SHP77 treated with DMSO at 0.1 percent for 48 hours (cell line): ENCODE data around the gene WDR38.
A peak's percentile ranks its signal among the peaks of the same experiment; 100 is the strongest.
"Not testable (repeated sequence)": the region's sequence is repeated elsewhere in the genome, so short reads cannot be mapped to it uniquely, and the experiment has no call there.

Source experiments
- DNase-seq: peaks from one replicate; lab custom pipeline; 2025; lab: John Stamatoyannopoulos, UW

The WDR38 gene

GRCh38 chr9:124834591-124834990 lies 18.7 kb upstream of the WDR38 start:
- DNase-seq, result no peak

DNA sequence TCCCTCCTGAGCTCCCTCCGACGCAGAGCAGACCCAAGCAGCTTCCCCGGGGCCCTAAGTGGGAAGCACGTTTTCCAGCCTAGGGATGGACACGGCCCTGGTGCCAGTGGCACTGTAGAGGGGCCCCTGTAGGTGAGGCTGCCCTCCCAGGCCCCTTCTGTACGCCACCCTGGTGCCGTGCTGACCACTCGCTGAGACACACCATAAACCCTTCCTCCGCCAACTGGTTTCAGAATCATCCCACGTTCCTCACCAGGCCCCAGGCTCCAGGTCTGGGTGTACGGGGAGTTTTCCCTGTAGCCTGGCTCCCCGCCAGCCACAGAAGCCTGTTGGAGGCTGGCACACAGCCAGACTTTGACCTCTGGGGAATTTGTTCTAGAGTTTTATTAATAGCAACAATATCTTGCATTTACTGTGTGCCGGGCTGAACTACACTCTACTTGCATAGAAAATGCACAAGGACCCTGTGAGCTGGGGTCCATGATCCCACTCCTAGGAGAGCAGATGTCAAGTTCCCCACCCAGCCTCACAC lies 18.2 kb upstream of the WDR38 start:
- peak; percentile 72 for DNase-seq

- not testable (repeated sequence) for DNase-seq
These were observed 15.1 kb upstream of the WDR38 start for GRCh38 chr9:124838132-124838531.

DNA sequence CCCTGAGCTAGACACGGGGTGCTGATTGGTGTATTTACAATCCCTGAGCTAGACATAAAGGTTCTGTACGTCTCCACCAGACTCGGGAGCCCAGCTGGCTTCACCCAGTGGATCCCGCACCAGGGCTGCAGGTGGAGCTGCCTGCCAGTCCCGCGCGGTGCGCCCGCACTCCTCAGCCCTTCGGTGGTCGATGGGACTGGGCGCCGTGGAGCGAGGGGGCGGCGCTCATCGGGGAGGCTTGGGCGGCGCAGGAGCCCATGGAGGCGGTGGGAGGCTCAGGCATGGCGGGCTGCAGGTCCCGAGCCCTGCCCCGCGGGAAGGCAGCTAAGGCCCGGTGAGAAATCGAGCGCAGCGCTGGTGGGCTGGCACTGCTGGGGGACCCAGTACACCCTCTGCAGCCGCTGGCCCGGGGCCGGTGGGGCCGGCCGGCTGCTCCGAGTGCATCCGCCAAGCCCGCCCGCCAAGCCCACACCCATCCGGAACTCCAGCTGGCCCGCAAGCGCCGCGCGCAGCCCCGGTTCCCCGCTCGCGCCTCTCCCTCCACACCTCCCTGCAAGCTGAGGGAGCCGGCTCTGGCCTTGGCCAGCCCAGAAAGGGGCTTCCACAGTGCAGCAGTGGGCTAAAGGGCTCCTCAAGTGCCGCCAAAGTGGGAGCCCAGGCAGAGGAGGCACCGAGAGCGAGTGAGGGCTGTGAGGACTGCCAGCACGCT lies 14.5 kb upstream of the WDR38 start:
- not testable (repeated sequence) for DNase-seq

GRCh38 chr9:124839612-124840299 lies 13.5 kb upstream of the WDR38 start:
- DNase-seq, result peak; percentile 84

GRCh38 chr9:124840300-124840833 lies 12.9 kb upstream of the WDR38 start:
- DNase-seq, result no peak

GRCh38 chr9:124841075-124841821 lies 12.0 kb upstream of the WDR38 start:
- no peak for DNase-seq

- DNase-seq, result no peak
These were observed 9.7 kb upstream of the WDR38 start for GRCh38 chr9:124843456-124844034.

GRCh38 chr9:124844291-124844690 lies 9.0 kb upstream of the WDR38 start:
- no peak for DNase-seq

GRCh38 chr9:124846467-124846866 lies 6.8 kb upstream of the WDR38 start:
- not testable (repeated sequence) for DNase-seq

- no peak for DNase-seq
These were observed 6.3 kb upstream of the WDR38 start for GRCh38 chr9:124846969-124847368.

- DNase-seq, result no peak
These were observed 3.5 kb upstream of the WDR38 start for GRCh38 chr9:124849801-124850200.

DNA sequence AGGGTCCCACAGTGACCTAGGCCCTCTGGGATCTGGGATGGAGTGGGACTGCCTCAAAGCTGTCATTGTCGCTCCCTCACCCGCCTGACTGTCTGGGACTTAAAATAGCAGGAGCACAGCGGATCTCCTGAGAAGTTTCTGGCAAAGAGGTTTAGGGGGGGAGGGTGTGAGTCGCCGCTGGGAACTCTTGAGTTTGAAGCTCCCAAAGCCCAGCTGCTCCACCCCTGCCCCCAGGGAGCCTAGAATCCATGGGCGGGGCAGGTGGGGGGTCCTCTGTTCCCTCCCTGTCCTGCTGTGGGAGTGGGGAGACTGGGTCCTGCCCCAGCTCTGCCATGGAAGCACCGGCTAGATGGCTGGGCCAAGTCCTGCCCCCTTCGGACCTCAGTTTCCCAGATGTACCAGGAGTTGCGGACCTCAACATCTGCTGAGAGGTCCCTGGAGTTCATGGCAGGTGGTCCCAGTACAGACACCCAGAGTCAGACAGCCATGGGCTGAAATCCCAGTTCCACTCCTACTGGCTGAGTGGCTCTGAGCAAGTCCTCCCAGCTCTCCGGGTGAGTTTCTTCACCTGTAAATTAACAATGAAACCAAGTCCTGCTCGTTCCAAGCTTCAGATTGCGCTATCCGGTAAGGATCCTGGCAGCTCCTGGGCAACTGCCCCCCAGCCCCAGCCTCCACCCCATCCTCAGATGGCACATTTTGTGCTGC lies 985 bp upstream of the WDR38 start:
- no peak for DNase-seq

DNA sequence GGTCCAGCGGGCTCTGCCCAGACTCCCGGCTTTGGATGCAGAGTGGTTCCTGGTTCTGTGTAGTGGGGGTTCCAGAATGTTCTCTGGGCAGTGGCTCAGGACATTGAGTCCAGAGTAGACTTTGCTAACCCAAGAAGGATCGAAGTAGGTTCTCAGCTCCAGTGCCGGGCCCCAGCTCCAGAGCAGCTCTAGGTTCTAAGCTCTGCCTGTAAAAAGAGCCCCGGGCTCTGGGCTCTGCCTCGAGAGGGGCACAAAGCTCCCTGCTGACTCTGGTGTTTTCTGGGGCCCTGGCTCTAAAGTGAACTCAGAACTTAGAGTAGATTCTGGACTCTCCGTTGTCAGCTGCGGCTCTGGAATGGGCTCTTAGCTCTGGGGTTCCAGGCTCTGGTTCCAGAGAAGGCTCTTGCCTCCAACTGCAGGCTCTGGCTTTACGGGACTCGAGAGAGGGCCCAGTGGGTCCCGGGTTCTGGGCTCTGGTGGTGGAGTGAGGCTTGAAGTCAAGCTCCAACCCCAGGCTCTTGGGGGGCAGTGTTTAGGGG lies 414 bp downstream of the WDR38 start:
- no peak for DNase-seq

DNA sequence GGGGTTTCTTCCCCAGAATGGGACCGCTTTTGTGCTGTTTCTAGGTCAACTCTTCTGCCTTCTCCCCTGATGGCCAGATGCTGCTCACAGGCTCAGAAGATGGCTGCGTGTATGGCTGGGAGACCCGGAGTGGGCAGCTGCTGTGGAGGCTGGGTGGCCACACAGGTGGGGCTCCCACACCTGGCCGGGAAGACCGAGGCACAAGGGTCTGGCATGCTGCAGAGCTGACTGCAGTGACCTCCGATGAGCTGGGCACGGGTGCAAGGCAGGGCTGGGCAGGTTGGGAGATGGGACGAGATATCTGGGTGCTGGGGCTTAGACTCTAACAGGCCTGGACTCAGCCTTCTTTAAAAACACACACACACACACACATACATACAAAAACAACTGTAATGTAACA lies 901 bp downstream of the WDR38 start:
- DNase-seq, result no peak

- DNase-seq, result no peak
These were observed 1.6 kb downstream of the WDR38 start for GRCh38 chr9:124854822-124855221.

- DNase-seq, result no peak
These were observed 2.3 kb downstream of the WDR38 start for GRCh38 chr9:124855566-124855943.

DNA sequence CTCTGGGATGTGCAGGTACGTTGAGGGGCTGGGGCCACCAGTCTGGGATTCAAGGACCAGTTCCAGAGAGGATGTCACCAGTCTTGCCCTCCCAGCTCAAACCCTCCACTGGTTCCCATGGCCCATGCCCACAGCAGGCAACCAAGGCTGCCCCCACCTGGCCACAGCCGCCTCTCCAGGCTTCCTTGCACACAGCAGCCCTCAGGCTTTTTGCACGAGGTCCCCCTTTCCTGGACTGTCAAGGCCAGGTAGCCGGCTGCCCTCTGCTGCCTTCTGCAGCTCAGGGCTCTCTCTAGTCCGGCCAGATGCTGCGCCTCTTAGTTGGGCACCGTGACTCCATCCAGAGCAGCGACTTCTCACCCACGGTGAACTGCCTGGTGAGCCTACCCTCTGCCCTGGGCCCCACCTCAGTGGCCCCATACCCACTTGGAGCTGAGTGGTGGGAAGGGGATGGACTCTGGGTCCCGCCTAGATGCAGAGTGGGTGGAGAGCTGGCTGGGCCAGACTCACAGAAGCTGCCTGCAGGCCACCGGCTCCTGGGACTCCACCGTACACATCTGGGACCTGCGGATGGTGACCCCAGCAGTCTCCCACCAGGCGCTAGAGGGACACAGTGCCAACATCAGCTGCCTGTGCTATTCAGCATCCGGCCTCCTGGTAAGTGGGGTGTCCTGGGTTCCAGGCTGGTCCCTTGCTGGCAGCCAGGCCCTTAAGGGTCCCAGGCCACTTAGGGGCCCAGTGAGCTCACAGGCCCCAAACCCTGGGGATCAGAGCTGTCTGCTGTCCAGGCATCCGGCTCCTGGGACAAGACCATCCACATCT lies 2.9 kb downstream of the WDR38 start:
- peak; percentile 26 for DNase-seq

DNA sequence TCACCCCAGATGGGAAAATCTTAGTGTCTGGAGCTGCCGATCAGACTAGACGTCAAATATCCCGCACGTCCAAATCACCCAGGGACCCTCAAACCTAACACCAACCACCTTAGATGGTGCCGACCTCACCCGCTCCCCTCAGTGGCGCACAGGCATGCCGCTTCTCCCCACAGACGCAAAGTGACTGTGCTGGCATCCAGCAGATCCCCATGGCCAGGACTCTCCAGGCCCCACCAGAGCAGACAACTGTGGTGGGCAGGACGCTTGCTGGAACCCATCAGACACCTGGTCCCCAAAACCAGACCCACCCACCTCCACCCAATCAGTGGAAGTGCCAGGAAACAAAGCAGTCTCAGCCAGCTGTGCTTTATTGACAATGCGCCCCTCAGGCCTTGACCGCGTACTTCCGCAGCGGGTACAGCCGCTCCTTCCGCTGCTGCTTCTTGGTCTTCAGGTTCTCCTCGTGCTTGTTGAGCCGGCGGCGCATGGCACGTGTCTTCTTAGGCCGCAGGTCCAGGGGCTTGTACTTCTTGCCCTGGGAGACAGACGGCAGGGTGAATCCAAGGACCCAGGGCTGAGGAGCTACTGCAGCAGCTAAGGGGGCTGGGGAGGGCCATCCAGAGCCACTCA lies 4.4 kb downstream of the WDR38 start:
- DNase-seq, result no peak
